Measurements from ENCODE around the gene NR6A1.
A peak's percentile ranks its signal among the peaks of the same experiment; 100 is the strongest.

Gene NR6A1

DNA sequence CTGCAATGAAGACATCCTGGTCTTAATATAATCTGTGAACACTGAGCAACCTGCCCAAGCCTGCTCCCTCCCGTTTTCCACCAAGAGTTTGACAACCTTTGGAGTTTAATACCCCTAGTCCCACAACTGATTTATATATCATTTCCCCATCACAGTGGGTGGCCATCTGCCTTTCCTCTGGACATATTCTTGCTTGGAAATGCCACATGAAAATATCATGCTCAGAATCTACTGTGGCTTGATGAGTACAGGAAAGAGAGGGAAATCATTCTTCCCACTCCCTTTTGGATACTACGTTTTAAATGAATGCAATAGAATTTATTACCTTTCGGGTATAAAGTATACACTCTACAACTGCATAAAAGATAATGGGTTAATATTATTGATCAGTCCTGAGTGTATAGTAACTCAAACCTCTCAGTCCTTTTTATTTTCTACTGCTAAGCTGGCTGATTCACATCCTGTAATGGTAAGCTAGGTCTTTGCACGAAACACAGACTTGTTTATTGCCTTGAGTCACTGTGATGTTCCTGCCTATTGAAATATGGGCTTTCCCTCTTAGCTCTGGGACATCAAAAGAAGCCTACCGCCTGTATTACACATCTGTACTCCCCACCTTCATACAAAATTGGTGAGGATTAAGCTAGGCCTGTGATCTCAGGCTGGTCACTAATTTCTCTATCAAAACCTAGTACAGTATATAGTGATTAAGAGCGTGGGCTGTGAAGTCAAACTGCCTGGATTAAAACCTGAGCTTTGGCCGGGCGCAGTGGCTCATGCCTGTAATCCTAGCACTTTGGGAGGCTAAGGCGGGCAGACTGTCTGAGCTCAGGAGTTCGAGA is 196.4 kb downstream of the NR6A1 start:
- DNase-seq (ENCODE audit: low read depth): peak; percentile 78

- DNase-seq (ENCODE audit: low read depth): no peak
These were observed 200.0 kb downstream of the NR6A1 start for GRCh38 chr9:124570942-124571666.

GRCh38 chr9:124569942-124570341 is 201.2 kb downstream of the NR6A1 start:
- no peak for DNase-seq (ENCODE audit: low read depth)

- no peak for DNase-seq (ENCODE audit: low read depth)
These were observed 203.7 kb downstream of the NR6A1 start for GRCh38 chr9:124567362-124567761.

DNA sequence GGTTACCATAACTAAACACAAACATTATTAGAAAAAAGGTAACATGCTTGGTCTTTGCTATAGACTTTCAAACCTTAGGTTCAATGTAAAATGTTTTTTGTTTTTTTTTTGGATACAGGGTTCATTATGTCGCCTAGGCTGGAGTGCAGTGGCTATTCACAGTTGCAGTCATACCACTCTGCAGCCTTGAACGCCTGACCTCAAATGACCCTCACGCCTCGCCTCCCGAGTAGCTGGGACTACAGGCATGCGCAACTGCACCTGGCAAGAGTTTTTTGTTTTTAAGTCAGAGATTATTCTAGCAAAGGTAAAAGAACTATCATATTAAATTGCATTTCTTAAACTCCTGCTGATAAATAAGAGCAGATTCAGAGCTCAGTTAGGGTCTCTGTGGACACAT is 208.8 kb downstream of the NR6A1 start:
- no peak for DNase-seq (ENCODE audit: low read depth)

DNA sequence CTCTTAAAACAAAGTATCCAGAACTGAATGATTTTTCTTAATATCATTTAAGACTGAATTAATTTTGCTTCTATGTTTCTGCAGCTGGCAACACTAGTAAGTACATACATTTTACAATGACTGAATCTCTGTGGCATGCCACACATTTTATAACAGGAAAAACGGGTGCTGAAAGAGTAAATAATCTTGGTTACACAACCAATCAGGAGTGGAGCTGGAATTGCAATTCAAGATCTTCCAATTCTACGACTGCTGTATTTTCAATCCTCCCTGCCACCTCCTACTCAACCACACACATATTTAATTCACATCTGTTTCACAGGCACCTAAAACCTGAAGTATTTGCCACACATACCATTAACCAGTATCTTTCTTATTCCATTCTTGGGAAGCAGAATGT is 211.2 kb downstream of the NR6A1 start:
- DNase-seq (ENCODE audit: low read depth): peak; percentile 80

- no peak for DNase-seq (ENCODE audit: low read depth)
These were observed 212.2 kb downstream of the NR6A1 start for GRCh38 chr9:124558777-124559470.

DNA sequence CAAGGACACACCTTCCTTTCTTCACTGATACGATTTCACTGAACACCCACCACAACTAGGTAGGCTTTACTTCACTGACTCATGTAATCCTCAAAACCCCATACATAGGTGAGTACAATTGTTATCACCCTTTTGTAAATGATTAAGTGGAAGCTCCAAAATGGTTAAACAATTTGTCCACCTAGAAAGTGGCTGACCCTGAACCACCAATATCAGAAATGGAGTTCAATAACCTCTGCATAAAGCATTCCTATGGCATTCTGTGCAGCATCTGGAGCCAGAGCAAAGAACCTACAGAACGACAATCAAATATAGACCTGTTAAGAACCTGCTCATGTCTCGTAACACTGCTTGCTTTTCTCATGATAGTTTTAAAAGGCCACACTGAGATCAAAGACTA is 213.2 kb downstream of the NR6A1 start:
- DNase-seq (ENCODE audit: low read depth): no peak

GRCh38 chr9:124555043-124555442 is 216.1 kb downstream of the NR6A1 start:
- DNase-seq (ENCODE audit: low read depth): no peak

GRCh38 chr9:124553738-124554137 is 217.4 kb downstream of the NR6A1 start:
- DNase-seq (ENCODE audit: low read depth): peak; percentile 89

DNA sequence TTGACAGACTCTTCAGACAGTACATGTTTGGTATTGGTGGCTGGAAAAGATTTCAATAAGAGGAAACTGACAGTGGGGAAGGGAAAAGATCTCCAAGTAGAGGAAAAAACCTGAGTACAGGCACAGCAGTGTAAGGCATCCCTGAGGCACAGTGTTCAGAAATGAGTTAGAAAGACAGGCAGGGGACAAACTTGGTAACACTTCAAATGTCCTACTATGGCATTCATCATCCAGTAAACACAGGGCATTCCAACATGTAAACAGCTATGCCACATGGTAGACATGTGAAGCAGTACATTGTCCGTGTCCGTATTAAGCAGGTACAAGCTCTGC is 218.9 kb downstream of the NR6A1 start:
- no peak for DNase-seq (ENCODE audit: low read depth)

DNA sequence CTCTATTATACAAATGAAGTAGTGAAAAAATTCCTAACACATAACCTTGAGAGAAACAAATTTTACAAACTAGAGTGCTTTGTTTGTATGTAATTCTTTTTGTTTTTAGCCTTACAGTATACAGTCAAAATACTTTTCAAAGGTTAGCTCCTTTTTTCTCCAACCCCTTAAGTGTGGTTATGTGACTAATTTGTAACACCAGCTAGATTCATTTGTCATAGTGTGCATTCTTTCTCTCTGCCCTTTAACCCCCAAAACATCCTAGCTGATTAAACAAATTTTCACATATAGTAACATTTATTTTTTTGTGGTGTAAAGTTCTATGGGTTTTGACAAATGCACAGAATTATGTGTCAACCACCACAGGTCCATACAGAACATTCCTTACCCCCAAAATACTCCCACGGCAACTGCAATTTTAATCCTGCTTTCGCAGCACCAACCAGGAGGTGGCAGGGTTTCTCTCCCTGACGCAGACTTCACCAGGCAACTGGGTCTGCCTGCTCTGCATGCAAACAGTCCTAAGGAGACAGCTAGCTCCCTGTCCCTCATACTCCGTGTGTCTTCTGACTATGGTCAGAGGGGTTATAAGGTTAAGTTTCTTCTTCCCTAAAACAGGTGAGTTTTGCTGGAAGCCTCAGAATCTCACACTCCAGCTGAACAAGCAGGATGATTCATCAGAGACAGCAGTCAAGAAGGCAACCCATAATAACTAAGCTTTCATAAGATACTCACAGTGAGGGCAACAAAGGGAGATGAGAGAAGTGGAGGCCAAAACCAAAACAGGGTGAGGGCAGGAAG is 219.4 kb downstream of the NR6A1 start:
- DNase-seq (ENCODE audit: low read depth): peak; percentile 79

DNA sequence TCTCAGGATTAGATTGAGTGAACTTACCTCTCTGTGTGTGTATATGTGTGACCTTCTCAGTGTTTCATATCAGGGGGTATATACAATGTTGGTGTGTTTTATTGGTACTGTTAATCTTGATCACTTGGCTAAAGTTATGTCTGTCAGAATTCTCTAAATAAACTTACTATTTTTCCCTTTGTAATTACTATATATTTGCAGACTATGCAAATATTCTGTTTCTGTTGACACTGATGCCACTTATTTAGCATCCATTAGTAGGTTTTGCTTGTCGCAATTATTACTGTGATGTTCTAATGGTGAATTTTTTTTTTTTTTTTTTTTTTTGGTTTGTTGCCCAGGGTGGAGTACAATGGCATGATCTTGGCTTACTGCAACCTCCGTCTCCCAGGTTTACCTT is 221.0 kb downstream of the NR6A1 start:
- DNase-seq (ENCODE audit: low read depth): no peak

DNA sequence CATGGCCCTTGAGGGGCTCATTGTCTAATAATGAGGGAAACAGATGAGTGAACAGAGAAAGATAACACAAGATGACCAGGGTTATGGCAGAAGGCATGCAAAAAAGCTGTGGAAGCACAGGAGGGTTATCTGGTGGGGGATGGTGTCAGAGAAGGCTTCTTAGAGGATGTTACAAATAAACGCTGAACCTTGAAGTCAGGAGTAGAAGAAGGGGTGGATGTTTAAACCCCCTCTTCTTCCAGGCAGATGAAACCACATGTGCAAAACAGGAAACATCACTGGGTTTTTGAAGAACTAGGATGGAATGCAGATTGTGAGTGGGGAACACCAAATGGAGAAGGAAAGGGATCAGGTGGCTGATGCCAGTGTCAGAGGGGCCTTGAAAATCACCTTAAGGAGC is 222.1 kb downstream of the NR6A1 start:
- DNase-seq (ENCODE audit: low read depth): no peak

- DNase-seq (ENCODE audit: low read depth): no peak
These were observed 226.6 kb downstream of the NR6A1 start for GRCh38 chr9:124544535-124544934.

GRCh38 chr9:124541824-124542223 is 229.3 kb downstream of the NR6A1 start:
- DNase-seq (ENCODE audit: low read depth): no peak

- no peak for DNase-seq (ENCODE audit: low read depth)
These were observed 233.2 kb downstream of the NR6A1 start for GRCh38 chr9:124537926-124538325.

GRCh38 chr9:124535846-124536245 is 235.3 kb downstream of the NR6A1 start:
- DNase-seq (ENCODE audit: low read depth): no peak

GRCh38 chr9:124532897-124533296 is 238.2 kb downstream of the NR6A1 start:
- DNase-seq (ENCODE audit: low read depth): no peak

GRCh38 chr9:124531115-124531514 is 240.0 kb downstream of the NR6A1 start:
- DNase-seq (ENCODE audit: low read depth): no peak

DNA sequence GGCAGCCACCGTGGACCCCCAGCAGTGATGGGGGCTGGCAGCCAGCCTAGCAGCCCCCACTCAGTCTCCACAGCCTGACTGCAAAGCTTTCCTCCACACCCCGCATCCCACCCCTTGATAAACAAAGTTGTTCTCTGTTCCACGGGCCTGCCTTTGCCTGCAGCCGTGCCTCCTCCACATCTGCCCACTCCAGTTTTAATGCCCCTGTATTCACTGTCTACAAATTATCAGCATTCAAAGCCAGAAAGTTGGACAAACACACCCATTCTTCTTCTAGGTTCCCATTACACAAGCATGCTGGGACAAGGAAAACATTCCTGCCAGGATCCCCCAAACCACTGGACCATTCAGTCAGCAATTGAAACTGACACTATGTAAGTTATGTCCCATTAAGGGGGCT is 240.9 kb downstream of the NR6A1 start:
- no peak for DNase-seq (ENCODE audit: low read depth)

- peak; percentile 22 for DNase-seq (ENCODE audit: low read depth)
These were observed 243.3 kb downstream of the NR6A1 start for GRCh38 chr9:124527781-124528180.
